NCI-H82 (cell line): ENCODE data around the gene SAP30L.

Experiments used
- DNase-seq: peaks from one replicate; lab custom pipeline; 2025; lab: John Stamatoyannopoulos, UW

The SAP30L gene

DNA sequence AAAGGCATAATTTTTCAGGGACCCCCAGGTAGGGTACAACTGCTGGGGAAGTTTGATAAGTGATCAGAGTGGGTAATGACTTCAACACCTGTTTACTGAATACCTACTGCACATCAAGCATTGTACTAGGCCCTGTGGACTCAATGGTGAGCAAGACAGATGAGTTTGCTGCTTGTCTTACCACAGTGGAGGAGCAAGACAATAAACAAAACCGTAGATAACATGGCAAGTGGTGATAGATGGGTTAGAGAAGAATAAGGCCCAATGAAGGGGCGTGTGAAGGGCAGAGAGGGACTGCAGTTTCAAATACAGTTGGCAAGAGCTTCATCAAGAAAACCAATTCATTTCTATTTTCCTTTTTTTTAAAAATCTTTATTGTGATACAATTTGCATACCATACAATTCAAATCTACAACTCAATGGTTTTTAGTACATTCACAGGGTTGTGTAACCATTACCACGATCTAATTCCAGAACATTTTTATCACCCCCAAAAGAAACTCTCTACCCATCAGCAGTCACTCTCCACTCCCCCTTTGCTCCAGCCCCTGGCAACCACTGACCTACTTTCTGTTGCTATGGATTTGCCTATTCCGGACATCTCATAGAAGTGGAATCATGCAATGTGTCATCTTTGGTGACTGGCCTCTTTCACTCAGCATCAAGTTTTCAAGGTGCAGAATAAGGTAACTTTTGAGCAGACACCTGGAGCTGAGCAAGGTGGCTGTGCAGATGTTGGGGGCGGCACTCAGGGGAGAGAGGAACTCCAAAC lies 64.2 kb downstream of the SAP30L start:
- no peak for DNase-seq
